ENCODE measurements around the gene PRRC1.
"Not testable (repeated sequence)": the region's sequence is repeated elsewhere in the genome, so short reads cannot be mapped to it uniquely, and the experiment has no call there.

PRRC1 gene

DNA sequence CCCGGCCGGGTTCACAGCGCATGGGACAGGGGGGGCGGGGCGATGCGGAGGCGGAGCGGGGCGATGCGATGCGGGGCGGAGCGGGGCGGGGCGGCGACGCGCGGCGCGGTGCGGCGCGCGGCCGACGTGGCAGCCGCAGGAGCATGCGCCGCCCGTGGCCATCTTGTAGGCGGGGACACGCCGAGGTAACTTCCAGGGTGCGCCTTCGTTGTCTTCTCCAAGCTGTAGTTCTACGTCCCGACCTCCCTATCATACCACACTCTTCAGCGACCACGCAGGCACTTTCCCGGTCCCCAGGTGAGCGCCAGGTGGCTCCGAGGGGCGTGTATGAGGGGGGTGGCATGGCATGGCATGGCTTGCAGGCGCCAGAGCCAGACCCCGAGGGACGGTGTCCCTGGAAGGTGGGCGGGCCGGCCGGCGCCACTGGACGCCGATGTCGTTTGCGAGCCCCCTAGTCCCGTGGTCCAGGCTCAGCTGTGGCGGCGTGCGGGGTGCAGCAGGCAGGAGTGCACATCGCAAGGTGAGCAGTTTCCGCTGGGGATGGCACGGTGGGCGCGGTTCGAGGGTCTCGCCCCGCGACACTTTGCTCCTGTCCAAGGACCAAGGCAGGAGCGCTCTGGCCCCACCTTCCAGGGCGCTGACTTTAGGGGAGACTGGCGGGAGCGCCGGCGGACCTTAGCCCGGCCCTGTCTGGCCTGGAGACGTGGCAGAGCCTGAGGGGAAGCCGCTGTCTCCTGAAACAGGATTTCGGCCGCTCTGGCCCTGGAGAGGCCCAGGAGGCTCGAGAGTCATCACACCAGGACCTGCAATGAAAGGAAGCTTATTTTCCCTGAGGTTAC, at the start of gene PRRC1:
PRRC1 (plus strand) TSS at position 161 of the 839 bp plus-strand sequence. CDS start 5,840 bp downstream, outside the sequence.
- peak; percentile 93 for DNase-seq

DNA sequence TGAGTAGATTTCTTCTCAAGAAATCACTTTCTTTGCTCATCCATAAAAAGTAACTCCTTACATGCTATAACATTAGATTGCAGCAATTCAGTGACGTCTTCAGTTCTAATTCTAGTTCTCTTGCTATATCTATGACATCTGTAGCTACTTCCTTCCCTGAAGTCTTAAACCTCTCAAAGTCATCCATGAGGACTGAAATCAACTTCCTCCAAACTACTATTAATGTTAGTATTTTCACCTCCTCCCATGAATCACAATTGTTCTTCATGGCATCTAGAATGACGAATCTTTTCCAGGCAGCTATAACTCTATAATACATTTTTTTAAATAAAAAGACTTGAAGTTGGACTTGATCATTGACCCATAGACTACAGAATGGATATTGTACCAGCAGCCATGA, 46.2 kb upstream of the PRRC1 start:
- DNase-seq, result peak; percentile 15

DNA sequence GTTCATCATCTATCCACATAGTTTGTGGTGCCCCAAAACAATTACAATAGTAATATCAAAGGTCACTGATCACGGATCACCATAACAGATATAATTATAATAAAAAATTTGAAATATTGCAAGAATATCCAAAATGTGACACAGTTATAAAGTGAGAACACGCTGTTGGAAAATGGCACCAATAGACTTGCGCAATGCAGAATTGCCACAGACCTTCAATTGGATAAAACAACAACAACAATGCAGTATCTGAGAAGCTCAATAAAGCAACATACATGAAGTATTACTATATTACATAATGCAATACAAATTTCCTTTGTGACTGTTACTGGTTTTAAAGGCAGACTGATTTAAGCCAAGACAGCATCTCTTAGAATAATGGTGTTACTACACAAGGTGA, 44.7 kb upstream of the PRRC1 start:
- no peak for DNase-seq

DNA sequence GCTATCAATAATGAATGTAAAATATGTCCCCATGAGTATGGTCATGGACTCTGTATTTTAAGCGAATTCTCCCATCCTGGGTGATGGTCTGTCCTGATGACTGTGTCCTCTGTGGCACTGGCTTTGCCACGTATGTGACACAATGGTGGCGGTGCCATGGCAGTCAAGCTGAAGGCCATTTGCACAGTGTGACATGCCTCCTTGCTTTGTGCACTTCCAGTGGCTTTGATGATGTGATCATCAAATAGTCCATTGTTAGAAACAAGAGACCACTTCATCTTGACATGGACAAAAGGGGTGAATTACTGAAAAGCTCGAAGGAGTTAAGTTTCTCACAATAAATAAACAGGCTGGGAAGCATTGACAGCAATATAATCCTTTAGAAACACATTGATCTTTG, 31.0 kb upstream of the PRRC1 start:
- no peak for DNase-seq

DNA sequence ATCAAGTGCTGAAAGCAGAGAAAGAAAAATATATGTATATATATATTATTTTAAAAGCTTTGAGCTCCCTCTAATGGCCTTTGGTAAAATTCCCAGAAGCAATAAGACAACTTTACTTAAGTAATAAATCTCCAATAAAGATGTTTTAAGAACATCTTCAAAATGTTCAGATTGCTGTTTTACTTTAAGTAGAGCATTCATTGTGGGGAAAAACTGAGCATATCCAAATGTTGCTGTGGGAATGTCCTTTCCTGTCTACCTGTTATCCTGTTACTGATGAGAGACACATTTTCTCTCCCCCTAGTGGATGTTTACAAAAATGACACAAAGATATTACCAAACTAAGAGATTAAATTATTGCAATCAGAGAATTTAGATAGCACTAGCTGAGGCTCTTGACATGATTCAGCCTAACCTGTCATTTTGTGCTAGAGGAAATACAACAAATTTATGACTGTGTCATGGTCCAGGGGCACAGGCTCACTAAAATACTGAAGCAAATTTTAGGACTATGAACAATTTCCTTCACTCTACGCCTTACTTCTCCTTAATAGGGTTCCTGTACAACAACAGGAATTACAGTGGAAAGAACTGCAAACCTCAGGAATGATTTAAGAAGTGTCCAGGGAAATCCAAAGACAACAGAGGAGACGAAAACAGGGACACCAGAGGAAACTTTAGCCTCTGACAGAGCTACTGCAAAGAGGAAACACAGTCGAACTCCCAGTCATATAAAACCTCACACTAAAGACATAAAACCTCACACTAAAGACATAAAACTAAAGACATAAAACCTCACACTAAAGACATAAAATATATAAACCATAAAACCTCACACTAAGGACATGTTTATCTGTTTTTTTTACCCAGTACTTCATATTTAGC, 24.3 kb upstream of the PRRC1 start:
- peak; percentile 80 for DNase-seq

DNA sequence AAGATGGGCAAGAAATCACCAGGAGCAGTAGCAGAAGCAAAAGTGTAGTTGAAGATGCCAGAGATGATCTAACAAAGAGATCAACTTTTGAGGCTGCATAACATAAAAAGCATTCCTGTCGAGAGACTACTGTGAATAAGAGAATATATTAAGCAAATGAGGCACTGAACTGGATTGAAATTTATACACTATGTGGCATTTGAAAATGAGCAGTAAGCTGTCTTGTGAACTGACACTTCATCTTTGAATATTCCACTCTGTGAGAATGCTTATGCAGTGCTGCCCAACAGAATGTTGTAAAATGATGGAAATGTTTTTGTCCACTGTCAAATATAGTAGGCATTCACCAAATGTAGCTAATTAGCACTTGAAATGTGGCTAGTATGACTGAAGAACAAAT, 18.9 kb upstream of the PRRC1 start:
- no peak for DNase-seq

DNA sequence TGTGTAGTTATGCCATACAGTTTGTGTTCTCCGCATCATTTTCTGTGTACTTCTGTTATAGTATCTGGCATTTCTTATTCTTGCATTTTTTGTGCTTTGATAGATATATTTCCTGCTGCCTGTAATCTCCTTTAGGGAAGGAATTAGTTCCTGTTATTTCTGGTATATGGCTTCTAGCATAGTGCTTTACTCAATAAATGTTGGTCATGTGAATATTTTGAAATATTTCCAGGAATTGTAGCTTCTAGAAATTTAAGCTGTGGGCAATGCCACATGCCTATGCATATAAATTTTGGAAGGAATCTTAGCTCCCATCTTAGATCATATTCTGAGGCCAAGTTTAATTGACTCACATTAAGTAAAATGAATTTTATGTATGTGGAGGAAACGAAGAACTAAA, 11.5 kb upstream of the PRRC1 start:
- DNase-seq, result peak; percentile 48

DNA sequence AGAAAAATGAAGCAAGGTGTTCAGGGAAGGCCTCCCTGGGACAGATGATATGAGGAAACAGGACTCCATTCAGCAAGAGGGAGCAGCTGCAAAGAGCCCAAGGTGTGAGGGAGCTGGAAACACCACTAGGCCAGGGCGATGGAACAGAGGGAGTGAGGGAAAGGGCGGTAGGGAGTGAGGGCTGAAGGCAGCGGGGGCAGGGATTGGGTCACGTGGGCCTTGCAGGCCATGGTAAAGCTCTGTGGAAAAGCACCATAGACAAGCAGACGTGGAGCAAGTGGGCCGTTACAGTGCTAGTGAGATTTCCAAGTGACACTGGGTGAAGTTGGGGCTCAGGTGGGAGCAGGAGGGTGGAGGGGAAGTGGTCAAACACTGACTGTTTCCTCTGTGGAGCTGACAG, 10.8 kb upstream of the PRRC1 start:
- no peak for DNase-seq

DNA sequence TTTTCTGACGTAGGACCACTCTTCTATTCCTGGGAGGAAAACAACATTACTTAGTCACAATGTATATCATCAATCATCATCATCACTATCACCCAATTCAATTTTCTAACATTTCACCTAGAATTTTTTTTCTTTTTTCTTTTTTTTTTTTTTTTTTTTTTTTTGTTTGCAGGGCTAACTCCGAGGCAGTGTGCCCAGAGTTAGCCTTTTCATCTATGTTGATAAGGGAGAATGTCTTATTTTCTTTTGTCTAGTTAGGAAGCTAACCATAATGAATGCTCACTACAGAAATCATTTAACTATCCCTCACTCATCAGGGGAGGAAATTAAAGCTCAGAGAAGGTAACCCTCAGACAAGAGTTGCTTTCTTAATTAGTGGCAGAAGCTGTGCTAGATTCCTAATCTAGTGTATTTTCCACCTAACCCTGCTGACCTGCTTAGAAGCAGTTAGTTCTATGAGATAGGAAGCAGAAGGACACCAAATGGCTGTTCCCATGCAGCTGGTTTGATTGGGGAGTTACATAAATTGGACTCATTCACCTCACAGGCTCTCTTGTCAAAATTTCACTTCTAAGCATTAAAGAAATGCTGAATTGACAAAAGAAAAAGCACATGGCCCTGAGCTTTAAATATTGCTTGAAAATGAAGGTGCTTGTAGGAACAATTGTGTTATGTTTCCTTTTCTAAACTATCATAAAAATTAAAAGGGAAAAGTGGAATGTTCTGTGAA, 8.6 kb upstream of the PRRC1 start:
- DNase-seq, result no peak

DNA sequence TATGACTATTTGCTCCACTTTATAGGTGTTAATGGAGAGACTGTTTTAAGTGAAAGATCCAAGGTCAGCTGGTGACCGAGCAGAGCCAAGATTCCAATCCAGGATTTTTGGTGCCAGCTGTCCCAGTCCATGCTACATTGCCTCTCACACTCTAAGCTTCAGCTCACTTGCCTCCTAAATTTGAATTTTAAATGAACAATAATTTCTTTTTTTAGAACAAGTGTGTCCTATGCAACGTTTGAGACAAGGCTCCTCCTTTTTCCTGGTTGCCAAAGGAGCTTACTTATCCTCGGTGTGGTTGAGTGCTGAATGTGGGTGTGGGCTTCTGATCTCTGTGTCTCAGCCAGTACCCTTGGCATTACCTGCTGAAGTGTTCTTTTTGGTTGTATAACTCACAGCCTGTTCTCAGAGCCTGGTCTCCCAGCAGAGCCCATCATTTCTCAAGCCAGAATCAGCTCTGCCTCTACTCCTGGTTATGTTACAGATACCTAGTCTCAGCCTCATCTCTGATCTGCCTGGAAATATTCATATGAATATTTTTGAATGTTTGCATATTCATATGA, 4.0 kb upstream of the PRRC1 start:
- no peak for DNase-seq

DNA sequence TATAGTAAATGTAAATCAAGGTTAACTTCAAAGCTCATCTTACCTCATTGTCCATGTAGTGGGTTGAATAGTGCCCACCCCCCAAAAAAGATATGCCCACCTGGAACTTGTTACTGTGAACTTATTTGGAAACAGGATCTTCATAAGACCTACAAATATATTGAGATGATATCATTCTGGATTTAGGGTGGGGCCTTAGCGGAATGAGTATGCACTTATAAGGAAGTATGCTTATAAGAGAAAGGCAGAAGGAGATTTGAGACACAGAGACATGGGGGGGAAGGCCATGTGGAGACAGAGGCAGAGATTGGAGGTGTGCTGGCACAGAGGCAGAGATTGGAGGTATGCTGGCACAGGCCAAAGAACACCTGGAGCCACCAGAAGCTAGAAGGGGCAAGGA, 2.6 kb upstream of the PRRC1 start:
- no peak for DNase-seq

DNA sequence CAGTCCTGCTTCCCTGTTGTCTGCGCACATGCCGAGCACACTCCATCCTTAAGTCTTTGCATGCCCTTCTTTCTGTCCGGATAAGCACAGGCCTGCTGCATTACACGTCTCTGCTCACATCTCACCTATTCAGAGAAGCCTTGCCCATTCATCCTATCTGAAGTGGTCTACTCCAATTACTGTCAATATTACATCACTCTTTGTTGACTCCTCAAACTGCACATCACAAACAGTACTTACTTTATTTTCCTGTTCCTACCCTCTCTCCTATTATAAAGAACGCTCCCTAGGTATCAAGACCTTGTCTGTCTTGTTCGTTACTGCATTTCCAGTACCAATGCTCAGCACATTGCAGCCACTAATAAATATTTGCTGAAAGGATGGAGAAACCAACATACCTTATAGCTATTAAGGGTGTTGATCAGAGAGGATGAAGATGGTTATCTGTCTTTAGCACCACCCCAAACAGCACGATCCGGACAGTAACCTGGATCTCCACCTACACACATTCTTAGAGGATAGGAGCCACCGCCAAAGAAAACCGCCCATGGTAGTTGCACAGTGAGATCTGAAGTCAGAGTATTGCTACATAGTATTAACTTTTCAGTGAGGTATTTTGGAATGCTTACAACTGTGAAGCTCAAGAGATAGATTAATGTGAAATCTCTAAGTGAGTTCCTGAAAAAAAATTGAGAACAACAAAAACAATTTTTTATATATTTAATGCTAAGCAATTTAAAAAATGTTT, 1.6 kb upstream of the PRRC1 start:
- DNase-seq, result no peak

DNA sequence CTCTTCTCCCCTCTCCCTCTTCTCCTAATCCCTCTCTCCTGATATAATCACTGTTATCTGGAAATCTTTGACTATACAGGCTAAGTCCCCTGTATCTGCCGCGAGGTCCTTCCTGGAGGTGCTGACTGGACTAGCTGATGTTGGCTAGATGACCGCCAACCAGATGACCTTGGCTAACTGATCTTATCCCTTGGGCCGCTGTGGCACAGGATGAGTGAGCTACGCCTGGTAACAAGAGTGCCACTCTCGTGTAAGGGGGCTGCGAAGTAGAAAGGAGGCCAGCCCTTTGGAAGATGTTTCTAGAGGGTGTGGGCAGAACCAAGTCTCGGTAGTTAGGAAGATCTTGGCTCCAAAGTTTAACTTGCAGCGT, 345 bp upstream of the PRRC1 start:
- no peak for DNase-seq

DNA sequence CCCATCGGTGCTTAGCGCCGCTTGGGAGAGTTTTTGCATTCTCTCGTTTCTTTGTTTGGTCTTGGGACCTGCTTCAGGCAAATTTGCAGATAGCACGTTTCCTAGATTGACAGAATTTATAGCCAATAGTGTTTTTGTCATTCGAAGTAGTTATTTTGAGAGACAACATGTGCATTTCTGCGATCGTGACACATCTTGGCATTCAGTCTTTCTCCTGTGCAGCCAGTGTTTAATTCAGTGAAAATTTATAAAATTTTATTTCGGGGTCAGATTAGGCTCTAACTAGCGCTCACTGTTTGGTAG, 830 bp downstream of the PRRC1 start:
- peak; percentile 71 for DNase-seq

DNA sequence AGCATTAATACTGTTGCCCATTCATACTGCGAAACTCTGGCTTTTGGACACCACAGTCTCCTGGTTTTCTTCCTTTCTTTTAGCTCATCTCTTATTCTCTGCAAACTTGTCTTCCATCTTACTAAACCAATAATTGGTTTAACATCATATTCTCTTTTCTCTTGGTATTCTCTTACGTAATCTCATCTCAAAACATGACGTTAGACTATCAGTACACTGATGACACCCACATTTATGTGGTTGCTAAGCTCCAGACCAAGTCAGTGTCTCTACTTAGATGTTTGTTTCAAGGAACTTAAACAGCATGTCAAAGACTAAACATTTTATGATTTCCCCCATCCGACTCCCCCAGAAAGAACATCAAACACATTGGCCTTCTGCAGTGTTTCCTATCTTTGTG, 2.1 kb downstream of the PRRC1 start:
- peak; percentile 42 for DNase-seq

DNA sequence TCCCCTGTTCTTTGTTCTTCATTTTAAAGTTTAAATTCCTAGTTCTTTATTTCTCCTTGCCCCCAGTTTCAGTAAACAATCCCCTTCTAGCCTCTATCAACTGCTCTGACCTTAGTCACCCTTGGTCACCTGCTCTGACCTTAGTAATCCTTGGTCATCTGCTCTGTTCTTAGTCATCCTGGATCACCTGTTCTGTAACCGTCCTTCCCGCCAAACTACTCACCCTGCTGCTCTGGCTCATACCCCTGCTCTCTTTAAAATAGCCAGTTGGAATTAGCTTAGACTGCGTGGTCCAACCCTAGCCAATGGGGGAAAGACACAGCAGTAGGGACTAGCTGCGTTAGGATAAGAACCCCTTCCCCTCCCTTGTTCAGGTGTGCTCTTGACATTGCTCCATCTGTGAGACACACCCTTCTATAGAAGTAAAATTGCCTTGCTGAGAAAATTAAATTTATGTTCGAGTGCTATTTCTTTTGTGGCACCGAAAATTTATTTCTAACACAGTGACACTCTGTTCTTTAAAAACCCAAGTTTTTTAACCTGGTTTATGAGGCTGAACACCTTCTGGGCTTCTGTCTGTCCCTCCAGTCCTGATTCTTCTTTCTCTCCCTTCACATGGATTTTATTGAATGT, 3.8 kb downstream of the PRRC1 start:
- DNase-seq, result no peak

DNA sequence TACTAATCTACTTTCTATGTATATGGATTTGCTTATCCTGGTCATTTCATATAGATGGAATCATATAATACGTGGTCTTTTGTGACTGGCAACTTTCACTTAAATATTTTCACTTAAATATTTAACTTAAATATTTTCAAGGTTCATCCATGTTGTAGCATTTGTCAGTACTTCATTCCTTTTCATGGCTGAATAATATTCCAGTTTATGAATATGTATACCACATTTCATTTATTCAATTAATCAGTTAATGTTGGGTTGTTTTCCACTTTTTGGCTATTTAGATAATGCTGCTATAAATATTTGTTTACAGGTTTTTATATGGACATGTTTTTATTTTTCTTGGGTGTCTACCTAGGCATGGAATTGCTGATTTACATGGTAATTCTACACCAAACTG, 7.7 kb downstream of the PRRC1 start:
- no peak for DNase-seq

DNA sequence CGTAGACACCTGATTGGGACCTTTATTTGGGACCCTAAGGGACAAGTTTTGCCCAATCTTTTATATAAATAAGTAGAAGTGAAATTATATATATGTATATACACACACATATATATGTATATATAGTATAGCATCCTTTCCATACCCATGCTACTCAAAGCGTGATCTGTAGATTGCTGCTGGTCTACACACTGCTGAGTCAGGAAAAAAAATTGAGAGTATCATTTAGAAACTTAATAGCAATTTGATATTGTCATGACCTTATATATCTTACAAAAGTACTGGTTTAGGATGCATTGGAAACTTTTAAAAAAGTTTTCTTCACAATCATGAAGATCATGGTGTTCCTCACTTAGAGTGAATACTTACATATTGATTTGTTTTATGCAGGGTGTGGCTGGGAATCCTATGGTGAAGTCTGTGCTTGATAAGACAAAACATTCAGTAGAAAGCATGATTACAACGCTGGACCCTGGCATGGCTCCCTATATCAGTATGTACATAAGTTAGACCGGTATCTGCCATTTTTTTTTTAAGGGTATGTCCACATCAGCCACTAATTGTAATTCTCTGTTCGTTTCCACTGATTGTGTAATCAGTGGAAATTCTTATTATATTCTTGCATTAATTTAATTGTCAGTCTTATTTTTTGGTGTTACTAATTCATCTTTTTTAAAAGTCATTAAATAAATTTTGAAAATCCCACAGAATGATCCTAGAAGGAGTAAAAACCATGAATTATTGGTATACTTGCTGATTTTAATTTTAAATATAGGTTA, 12.7 kb downstream of the PRRC1 start:
- DNase-seq, result no peak

DNA sequence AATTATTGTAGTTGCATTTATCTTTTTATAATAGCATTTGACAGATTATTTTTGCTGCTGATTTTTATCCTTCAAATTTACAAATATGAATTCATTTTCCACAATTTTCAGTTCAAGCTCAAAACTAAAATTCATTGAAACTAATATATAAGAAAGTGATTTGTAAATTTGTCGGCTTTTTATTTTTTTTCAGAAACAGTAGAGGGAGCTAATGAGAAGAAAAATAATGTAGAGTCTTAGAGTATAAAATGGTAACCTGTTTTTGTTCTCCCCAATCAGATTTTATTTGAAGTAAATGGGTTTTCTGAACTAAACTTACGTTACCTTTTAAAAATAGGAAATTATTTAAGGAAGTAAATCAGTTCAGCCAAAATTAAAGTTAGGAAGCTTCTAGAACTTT, 19.2 kb downstream of the PRRC1 start:
- peak; percentile 43 for DNase-seq

DNA sequence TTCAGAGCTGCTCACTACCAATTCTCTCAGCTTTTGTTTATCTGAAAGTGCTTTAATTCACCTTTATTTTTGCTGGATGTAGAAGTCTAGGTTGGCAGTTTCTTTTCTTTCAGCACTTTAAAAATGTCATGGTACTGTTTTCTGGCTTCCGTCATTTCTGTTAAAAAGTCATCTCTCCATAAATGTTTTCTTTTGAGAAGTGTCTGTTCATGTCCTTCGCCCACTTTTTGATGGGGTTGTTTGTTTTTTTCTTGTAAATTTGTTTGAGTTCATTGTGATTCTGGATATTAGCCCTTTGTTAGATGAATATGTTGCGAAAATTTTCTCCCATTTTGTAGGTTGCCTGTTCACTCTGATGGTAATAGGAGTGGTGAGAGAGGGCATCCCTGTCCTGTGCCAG, 23.1 kb downstream of the PRRC1 start:
- DNase-seq, result not testable (repeated sequence)

DNA sequence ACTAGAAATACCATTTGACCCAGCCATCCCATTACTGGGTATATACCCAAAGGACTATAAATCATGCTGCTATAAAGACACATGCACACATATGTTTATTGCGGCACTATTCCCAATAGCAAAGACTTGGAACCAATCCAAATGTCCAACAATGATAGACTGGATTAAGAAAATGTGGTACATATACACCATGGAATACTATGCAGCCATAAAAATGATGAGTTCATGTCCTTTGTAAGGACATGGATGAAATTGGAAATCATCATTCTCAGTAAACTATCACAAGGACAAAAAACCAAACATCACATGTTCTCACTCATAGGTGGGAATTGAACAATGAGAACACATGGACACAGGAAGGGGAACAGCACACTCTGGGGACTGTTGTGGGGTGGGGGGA, 27.8 kb downstream of the PRRC1 start:
- DNase-seq, result not testable (repeated sequence)

Measured in hematopoietic multipotent progenitor cell treated with erythropoietin and hydrocortisone succinate and interleukin-3 and kit ligand, for 4 days (in vitro differentiated cells).